ENCODE results near the gene NEBL. TPM values are rescaled to one million over a fixed set of nuclear protein-coding genes. Genes with fewer than 3 reads are reported as not detected.

Gene NEBL
- total and polyA plus RNA-seq, 7 experiments from 2014 or later = 0.05 to 1.4 (median 0.13) TPM; not detected in 2

DNA sequence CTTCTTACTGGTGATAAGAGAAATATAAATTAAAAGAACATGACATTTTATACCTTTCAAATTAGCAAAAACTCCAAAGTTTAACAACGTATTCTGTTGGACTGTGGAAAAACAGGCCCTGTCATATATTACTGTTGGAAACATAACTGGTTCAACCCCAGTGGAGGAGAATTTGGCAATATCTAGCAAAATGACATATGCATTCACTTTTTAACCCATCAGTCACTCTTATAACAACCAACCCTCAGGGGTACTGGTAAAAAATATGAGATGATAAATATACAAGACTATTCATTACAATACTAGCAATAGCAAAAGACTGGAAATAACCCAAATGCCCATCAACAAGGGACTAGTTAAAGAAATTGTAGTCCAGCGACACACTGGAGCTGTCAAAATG is 22.9 kb upstream of the NEBL start:
- H3K4me1 Mint-ChIP-seq = no peaks in the 10 kb centered on the region
- H3K27ac Mint-ChIP-seq = no peak overlapping the region
- Histone ChIP-seq H3K4me1 (ENCODE audit: control insufficient read depth in 2 of 2, insufficient read depth in 2 of 2, low read length in 2 of 2) (no peaks in the 10 kb centered on the region), H3K9me3 (ENCODE audit: control insufficient read depth in 2 of 3, low read length in 3 of 3) (no peaks in the 10 kb centered on the region), H3K27me3 (ENCODE audit: control insufficient read depth in 2 of 2, insufficient read depth in 2 of 2, low read length in 2 of 2) (no peaks in the 10 kb centered on the region), H3K27ac (ENCODE audit: low read depth, low read length) (no peak overlapping the region), H3K4me3 (ENCODE audit: low read length) (no peak overlapping the region), H3K36me3 (ENCODE audit: control insufficient read depth in 2 of 3, insufficient read depth in 3 of 3, low read length in 3 of 3) (no peaks in the 10 kb centered on the region)
- intact Hi-C loops (cut with micrococcal nuclease) = no loop called here
- ChIA-PET CTCF (no interaction called here), POLR2A (no interaction called here)
- no peak for ATAC-seq
- no peaks in the 10 kb centered on the region for H3K36me3 Mint-ChIP-seq
- H3K27me3 Mint-ChIP-seq = peaks cover 0 to 16% (median 7%) of the 10 kb centered on the region in 5 donors
- H3K9me3 Mint-ChIP-seq = peaks cover 0 to 3% (median 0%) of the 10 kb centered on the region in 11 donors
- H3K4me3 Mint-ChIP-seq = no peak overlapping the region
- no peak for DNase-seq

DNA sequence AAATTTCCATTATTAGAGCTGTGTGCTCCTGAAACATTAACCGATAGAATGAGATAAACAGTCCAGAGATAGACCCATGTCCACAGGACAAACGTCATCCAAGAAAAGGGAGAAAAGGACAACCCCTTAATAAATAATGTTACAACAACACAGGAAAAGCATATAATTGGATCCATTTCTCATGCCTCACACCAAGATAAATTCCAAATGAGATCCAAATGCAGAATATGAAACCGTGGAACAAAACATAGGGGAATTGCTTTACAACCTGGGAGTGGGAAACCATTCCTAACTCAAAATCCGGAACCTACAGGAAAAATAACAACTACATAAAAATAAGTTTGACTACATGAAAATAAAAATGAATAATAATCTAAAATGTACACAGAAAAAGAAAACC is 22.4 kb upstream of the NEBL start:
- POLR2A ChIA-PET = no interaction called here
- DNase-seq (no peak), ATAC-seq (no peak)
- CTCF ChIA-PET = no interaction called here
- H3K9me3 ChIP-seq (ENCODE audit: control insufficient read depth in 2 of 3, low read length in 3 of 3) = no peaks in the 10 kb centered on the region
- Mint-ChIP-seq H3K4me3 (no peak overlapping the region), H3K27me3 (peaks cover 0 to 16% (median 7%) of the 10 kb centered on the region in 5 donors), H3K36me3 (no peaks in the 10 kb centered on the region), H3K27ac (no peak overlapping the region), H3K9me3 (peaks cover 0 to 3% (median 0%) of the 10 kb centered on the region in 11 donors), H3K4me1 (no peaks in the 10 kb centered on the region)
- H3K4me3 ChIP-seq (ENCODE audit: low read length) = no peak overlapping the region
- intact Hi-C loops (cut with micrococcal nuclease) = no loop called here
- no peaks in the 10 kb centered on the region for H3K27me3 ChIP-seq (ENCODE audit: control insufficient read depth in 2 of 2, insufficient read depth in 2 of 2, low read length in 2 of 2)
- no peaks in the 10 kb centered on the region for H3K36me3 ChIP-seq (ENCODE audit: control insufficient read depth in 2 of 3, insufficient read depth in 3 of 3, low read length in 3 of 3)
- no peaks in the 10 kb centered on the region for H3K4me1 ChIP-seq (ENCODE audit: control insufficient read depth in 2 of 2, insufficient read depth in 2 of 2, low read length in 2 of 2)
- no peak overlapping the region for H3K27ac ChIP-seq (ENCODE audit: low read depth, low read length)

GRCh38 chr10:20916976-20917375 is 19.9 kb upstream of the NEBL start:
- no peak overlapping the region for H3K27ac Mint-ChIP-seq
- Histone ChIP-seq H3K9me3 (ENCODE audit: control insufficient read depth in 2 of 3, low read length in 3 of 3) (no peaks in the 10 kb centered on the region), H3K4me3 (ENCODE audit: low read length) (no peak overlapping the region), H3K4me1 (ENCODE audit: control insufficient read depth in 2 of 2, insufficient read depth in 2 of 2, low read length in 2 of 2) (no peaks in the 10 kb centered on the region), H3K27ac (ENCODE audit: low read depth, low read length) (no peak overlapping the region), H3K36me3 (ENCODE audit: control insufficient read depth in 2 of 3, insufficient read depth in 3 of 3, low read length in 3 of 3) (no peaks in the 10 kb centered on the region), H3K27me3 (ENCODE audit: control insufficient read depth in 2 of 2, insufficient read depth in 2 of 2, low read length in 2 of 2) (no peaks in the 10 kb centered on the region)
- H3K27me3 Mint-ChIP-seq = peaks cover 0 to 16% (median 12%) of the 10 kb centered on the region in 5 donors
- no peak overlapping the region for H3K4me3 Mint-ChIP-seq
- DNase-seq (no peak), ATAC-seq (no peak)
- no peaks in the 10 kb centered on the region for H3K36me3 Mint-ChIP-seq
- ChIA-PET CTCF (no interaction called here), POLR2A (no interaction called here)
- H3K4me1 Mint-ChIP-seq = no peaks in the 10 kb centered on the region
- intact Hi-C loops (cut with micrococcal nuclease) = no loop called here
- H3K9me3 Mint-ChIP-seq = peaks cover 0 to 3% (median 0%) of the 10 kb centered on the region in 11 donors

GRCh38 chr10:20912969-20913368 is 15.9 kb upstream of the NEBL start:
- H3K4me1 ChIP-seq (ENCODE audit: control insufficient read depth in 2 of 2, insufficient read depth in 2 of 2, low read length in 2 of 2) = no peaks in the 10 kb centered on the region
- H3K4me1 Mint-ChIP-seq = no peaks in the 10 kb centered on the region
- no peak for ATAC-seq
- no peak overlapping the region for H3K27ac ChIP-seq (ENCODE audit: low read depth, low read length)
- no peaks in the 10 kb centered on the region for H3K36me3 Mint-ChIP-seq
- no peak overlapping the region for H3K4me3 ChIP-seq (ENCODE audit: low read length)
- intact Hi-C loops (cut with micrococcal nuclease) = no loop called here
- no peaks in the 10 kb centered on the region for H3K36me3 ChIP-seq (ENCODE audit: control insufficient read depth in 2 of 3, insufficient read depth in 3 of 3, low read length in 3 of 3)
- H3K9me3 ChIP-seq (ENCODE audit: control insufficient read depth in 2 of 3, low read length in 3 of 3) = no peaks in the 10 kb centered on the region
- peaks cover 0 to 3% (median 0%) of the 10 kb centered on the region in 11 donors for H3K9me3 Mint-ChIP-seq
- DNase-seq = no peak
- ChIA-PET POLR2A (no interaction called here), CTCF (no interaction called here)
- no peak overlapping the region for H3K27ac Mint-ChIP-seq
- no peak overlapping the region for H3K4me3 Mint-ChIP-seq
- H3K27me3 Mint-ChIP-seq = peaks cover 0 to 15% (median 6%) of the 10 kb centered on the region in 5 donors
- no peaks in the 10 kb centered on the region for H3K27me3 ChIP-seq (ENCODE audit: control insufficient read depth in 2 of 2, insufficient read depth in 2 of 2, low read length in 2 of 2)

GRCh38 chr10:20911626-20912025 is 14.5 kb upstream of the NEBL start:
- no peak for DNase-seq
- Histone ChIP-seq H3K36me3 (ENCODE audit: control insufficient read depth in 2 of 3, insufficient read depth in 3 of 3, low read length in 3 of 3) (no peaks in the 10 kb centered on the region), H3K9me3 (ENCODE audit: control insufficient read depth in 2 of 3, low read length in 3 of 3) (no peaks in the 10 kb centered on the region), H3K27ac (ENCODE audit: low read depth, low read length) (no peak overlapping the region), H3K4me3 (ENCODE audit: low read length) (no peak overlapping the region), H3K27me3 (ENCODE audit: control insufficient read depth in 2 of 2, insufficient read depth in 2 of 2, low read length in 2 of 2) (no peaks in the 10 kb centered on the region), H3K4me1 (ENCODE audit: control insufficient read depth in 2 of 2, insufficient read depth in 2 of 2, low read length in 2 of 2) (no peaks in the 10 kb centered on the region)
- Mint-ChIP-seq H3K27ac (no peak overlapping the region), H3K4me1 (no peaks in the 10 kb centered on the region), H3K36me3 (no peaks in the 10 kb centered on the region), H3K4me3 (no peak overlapping the region), H3K9me3 (peaks cover 0 to 1% (median 0%) of the 10 kb centered on the region in 11 donors), H3K27me3 (peaks cover 0 to 9% (median 2%) of the 10 kb centered on the region in 5 donors)
- ATAC-seq = no peak
- intact Hi-C loops (cut with micrococcal nuclease) = no loop called here
- ChIA-PET CTCF (no interaction called here), POLR2A (no interaction called here)

- ChIA-PET POLR2A (no interaction called here), CTCF (no interaction called here)
- H3K9me3 Mint-ChIP-seq = peaks cover 0 to 5% (median 0%) of the 10 kb centered on the region in 11 donors
- H3K36me3 Mint-ChIP-seq = no peaks in the 10 kb centered on the region
- H3K27ac ChIP-seq (ENCODE audit: low read depth, low read length) = no peak overlapping the region
- peaks cover 0 to 5% (median 0%) of the 10 kb centered on the region in 5 donors for H3K27me3 Mint-ChIP-seq
- H3K36me3 ChIP-seq (ENCODE audit: control insufficient read depth in 2 of 3, insufficient read depth in 3 of 3, low read length in 3 of 3) = no peaks in the 10 kb centered on the region
- DNase-seq = no peak
- no peak overlapping the region for H3K4me3 ChIP-seq (ENCODE audit: low read length)
- no peaks in the 10 kb centered on the region for H3K4me1 ChIP-seq (ENCODE audit: control insufficient read depth in 2 of 2, insufficient read depth in 2 of 2, low read length in 2 of 2)
- H3K4me3 Mint-ChIP-seq = no peak overlapping the region
- no peaks in the 10 kb centered on the region for H3K4me1 Mint-ChIP-seq
- H3K27me3 ChIP-seq (ENCODE audit: control insufficient read depth in 2 of 2, insufficient read depth in 2 of 2, low read length in 2 of 2) = no peaks in the 10 kb centered on the region
- intact Hi-C loops (cut with micrococcal nuclease) = no loop called here
- no peaks in the 10 kb centered on the region for H3K9me3 ChIP-seq (ENCODE audit: control insufficient read depth in 2 of 3, low read length in 3 of 3)
- no peak for ATAC-seq
- H3K27ac Mint-ChIP-seq = no peak overlapping the region
These were observed 12.7 kb upstream of the NEBL start for GRCh38 chr10:20909801-20910200.

- no peaks in the 10 kb centered on the region for H3K36me3 Mint-ChIP-seq
- no peak overlapping the region for H3K4me3 ChIP-seq (ENCODE audit: low read length)
- H3K36me3 ChIP-seq (ENCODE audit: control insufficient read depth in 2 of 3, insufficient read depth in 3 of 3, low read length in 3 of 3) = no peaks in the 10 kb centered on the region
- no peak overlapping the region for H3K4me3 Mint-ChIP-seq
- no peaks in the 10 kb centered on the region for H3K27me3 Mint-ChIP-seq
- DNase-seq (no peak), ATAC-seq (no peak)
- intact Hi-C loops (cut with micrococcal nuclease) = no loop called here
- H3K4me1 Mint-ChIP-seq = no peaks in the 10 kb centered on the region
- H3K27me3 ChIP-seq (ENCODE audit: control insufficient read depth in 2 of 2, insufficient read depth in 2 of 2, low read length in 2 of 2) = no peaks in the 10 kb centered on the region
- H3K9me3 Mint-ChIP-seq = peaks cover 0 to 5% (median 0%) of the 10 kb centered on the region in 11 donors
- ChIA-PET POLR2A (no interaction called here), CTCF (no interaction called here)
- H3K27ac Mint-ChIP-seq = no peak overlapping the region
- no peaks in the 10 kb centered on the region for H3K9me3 ChIP-seq (ENCODE audit: control insufficient read depth in 2 of 3, low read length in 3 of 3)
- no peak overlapping the region for H3K27ac ChIP-seq (ENCODE audit: low read depth, low read length)
- H3K4me1 ChIP-seq (ENCODE audit: control insufficient read depth in 2 of 2, insufficient read depth in 2 of 2, low read length in 2 of 2) = no peaks in the 10 kb centered on the region
These were observed 11.3 kb upstream of the NEBL start for GRCh38 chr10:20908391-20908790.

Data from naive thymus-derived CD4-positive, alpha-beta T cell (primary cell).